Activated CD4-positive, alpha-beta T cell treated with anti-CD3 and anti-CD28 coated beads, Interleukin-2, amount 50 U/mL, for 1 hour (primary cell): ENCODE results near the gene RETREG1.
"Not testable (repeated sequence)": the region's sequence is repeated elsewhere in the genome, so short reads cannot be mapped to it uniquely, and the experiment has no call there.

Source experiments
- DNase-seq: peaks from one replicate; pipeline ENCODE4 v3.0.0-alpha.2; 2020

The RETREG1 gene

DNA sequence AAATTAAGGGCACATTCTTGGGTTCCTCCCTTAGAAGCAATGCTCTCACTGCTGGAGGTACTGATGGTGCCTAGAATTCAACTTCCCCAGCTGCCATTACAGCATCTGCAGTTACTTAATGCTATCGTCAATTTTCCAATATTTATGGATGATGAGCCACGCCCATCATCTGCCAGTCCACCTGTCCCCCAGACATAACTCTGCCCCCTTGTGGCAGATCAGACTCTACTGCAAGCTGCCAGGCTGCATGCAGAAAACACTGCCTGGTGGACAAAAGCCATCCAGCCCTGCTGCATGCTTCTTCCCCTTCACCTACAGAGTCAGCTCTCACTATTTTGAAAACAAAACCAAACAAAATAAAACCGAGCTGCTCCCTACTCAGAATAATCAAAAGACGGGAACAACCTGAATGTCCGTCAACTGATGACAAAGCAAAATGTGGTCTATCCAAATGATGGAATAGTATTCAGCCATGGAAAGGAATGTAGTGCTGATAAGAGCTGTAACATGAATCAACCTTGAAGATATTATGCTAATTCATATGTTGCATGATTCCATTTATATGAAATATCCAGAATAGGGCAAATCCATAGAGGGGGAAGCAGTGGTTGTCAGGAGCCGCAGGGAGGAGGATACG lies 66.4 kb downstream of the RETREG1 start:
- peak; percentile 3 for DNase-seq

GRCh38 chr5:16549491-16550206 lies 67.1 kb downstream of the RETREG1 start:
- no peak for DNase-seq

DNA sequence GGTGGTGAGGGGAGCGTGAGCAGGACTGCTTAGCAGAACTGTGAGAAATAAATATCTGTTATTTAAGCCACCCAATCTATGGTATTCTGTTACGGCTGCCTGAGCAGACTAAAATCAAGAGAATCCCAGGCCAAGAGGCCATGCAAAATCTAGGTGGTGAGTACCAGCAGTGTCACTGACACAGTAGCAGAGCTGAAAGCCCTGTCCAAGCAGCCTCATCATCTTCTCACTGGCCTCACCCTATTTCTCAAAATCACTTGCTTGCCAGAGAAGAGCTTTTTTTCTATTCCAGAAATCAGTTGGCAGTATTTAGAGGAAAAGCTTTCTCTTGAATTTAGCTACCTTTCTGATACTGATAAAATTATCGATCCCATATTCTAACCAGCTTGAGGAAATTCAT lies 68.0 kb downstream of the RETREG1 start:
- DNase-seq: no peak

GRCh38 chr5:16548115-16548514 lies 68.7 kb downstream of the RETREG1 start:
- DNase-seq: no peak

DNA sequence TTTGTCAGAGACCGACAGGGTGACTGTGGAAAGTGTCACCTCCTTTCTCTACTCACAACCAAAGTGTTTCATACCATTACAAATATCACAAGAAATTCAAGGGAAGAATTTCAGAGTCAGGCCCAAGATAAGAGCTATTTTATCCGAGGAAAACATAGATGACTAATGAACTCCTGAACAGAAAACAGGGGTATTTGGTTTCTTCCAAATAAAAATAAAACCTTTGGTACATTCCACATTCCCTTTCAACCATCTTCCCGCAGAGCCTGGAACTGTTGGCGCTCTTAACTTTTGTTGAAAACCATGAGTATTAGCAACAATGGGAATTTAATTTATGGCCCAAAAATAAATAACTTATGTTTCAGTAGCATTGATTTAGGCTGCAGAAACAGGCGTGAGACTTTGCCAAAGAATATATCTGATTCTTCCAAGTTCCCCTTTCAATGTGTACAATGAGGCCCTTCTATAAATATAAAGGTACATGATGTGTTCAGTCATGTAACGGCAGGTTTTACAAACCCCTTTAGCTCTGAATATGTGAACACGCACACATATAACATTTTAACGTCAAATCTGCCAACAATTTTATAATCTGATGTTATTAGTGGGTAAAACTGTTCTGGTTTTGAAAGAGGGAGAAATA lies 69.5 kb downstream of the RETREG1 start:
- DNase-seq: no peak

DNA sequence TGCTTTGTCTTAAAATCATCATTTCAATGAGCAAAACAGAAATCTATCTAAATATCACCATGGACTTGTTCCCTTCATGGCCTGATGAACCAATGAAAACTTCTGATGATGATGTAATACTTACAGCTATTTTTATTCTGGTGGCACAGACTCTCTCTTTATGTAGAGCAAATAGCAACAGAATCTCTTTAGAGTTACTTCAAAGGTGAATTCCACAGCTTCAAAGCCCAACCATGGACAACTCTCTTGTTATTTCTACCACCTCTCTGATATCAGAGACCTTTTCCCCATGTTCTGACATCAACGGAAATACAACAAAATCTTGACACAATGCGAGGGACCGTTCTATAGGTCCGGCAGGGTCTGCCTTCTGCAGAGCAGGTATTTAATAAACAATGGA lies 70.1 kb downstream of the RETREG1 start:
- DNase-seq: no peak

DNA sequence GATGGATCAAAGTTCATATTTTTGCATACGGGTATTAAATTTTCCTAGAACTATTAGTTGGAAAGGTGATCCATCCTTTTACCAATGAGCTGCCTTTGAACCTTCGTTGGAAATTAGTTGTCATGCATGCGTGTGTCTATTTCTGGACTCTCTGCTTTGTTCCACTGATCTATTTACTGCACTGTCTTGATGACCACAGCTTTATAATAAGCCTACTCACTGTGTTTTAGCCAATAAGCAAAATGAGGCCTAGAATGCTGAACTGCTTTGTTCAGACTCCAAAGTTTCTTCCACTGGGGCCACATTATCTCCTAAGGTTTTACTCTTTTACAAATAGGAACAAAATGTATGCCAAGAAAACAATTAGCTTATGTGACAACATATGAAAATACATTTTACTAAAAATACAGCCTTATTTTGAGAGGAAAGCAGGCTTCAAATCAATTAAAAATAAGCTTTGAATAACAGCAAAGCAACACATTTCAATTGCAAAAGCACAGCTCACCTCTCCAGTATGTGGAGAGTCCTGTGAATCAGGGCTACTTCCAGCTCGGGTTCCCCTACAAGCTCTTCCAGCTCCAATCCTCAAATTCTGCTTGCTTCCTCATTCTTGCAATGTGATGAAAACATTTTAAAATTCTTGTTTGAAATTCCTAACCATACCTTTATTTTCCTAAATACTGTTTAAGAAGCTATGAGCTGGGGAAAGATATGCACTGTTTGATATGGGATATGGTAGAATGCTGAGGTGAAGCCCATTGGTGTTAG lies 72.0 kb downstream of the RETREG1 start:
- no peak for DNase-seq

DNA sequence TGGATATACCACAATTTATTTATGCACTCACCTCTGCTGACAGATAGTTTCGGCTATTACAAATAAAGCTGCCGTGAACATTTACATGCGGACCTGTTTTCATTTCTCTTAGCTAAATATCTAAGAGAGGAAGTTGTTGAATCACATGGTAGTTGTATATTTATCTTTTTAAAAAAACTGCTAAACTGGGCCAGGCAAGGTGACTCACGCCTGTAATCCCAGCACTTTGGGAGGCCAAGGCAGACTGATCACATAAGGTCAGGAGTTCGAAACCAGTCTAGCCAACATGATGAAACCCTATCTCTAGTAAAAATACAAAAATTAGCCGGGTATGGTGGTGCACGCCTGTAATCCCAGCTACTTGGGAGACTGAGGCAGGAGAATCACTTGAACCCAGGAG lies 73.6 kb downstream of the RETREG1 start:
- DNase-seq: not testable (repeated sequence)

DNA sequence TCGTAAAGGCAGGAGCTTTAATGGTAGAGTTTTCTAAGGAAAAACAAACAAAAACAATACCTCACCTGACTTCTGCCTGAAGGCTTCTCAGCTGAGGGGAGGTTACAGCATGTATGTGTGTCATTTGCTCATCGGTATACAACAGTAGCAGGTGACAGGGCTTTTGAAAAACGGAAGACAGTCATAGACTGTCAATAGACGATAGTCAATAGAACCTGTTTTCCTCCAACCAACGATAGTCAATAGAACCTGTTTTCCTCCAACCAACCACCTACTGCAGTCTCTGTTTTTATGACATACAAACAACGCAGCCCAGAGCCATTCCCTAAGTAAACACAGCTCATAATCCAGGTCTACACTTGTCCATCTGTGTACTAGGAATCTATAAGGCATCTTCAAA lies 74.6 kb downstream of the RETREG1 start:
- DNase-seq: no peak

DNA sequence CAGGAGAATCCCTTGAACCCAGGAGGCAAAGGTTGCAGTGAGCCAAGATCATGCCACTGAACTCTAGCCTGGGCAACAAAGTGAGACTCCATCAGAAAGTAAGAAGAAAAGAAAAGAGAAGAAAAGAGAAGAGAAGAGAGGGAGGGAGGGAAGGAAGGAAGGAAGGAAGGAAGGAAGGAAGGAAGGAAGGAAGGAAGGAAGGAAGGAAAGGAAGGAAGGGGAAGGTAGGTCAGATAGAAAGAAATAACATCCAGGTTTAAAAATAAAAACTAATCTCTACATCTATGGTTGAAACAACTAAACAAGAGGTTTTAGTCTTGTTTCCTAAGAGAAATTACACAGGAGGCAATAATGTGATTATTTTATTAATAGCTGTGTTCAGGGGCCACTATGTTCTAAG lies 75.2 kb downstream of the RETREG1 start:
- not testable (repeated sequence) for DNase-seq

GRCh38 chr5:16540421-16540820 lies 76.4 kb downstream of the RETREG1 start:
- no peak for DNase-seq

- no peak for DNase-seq
These were observed 77.6 kb downstream of the RETREG1 start for GRCh38 chr5:16539169-16539666.

GRCh38 chr5:16538006-16538405 lies 78.8 kb downstream of the RETREG1 start:
- no peak for DNase-seq

- DNase-seq: no peak
These were observed 80.0 kb downstream of the RETREG1 start for GRCh38 chr5:16536818-16537217.

- no peak for DNase-seq
These were observed 80.6 kb downstream of the RETREG1 start for GRCh38 chr5:16536246-16536645.

- no peak for DNase-seq
These were observed 82.5 kb downstream of the RETREG1 start for GRCh38 chr5:16534280-16534679.

- DNase-seq: no peak
These were observed 85.6 kb downstream of the RETREG1 start for GRCh38 chr5:16531063-16531648.

DNA sequence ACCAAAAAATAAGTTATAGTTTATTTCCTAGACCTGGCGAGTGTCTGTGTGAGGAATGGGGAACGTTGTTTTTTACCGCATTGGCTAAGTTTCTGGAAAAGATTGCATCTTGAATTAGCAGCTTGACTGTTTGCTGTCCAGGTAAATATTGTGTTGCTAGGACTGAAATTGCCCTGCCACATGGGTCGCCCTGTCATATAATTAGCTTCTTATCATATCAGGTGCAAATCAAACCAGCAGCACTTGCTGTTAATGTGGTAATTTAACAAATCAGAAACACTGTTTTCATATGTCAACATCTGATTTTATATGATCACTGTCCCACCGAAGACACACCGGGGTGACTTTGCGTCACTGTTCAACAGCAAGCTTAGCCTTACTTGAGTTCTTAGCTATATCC lies 87.5 kb downstream of the RETREG1 start:
- DNase-seq: no peak

DNA sequence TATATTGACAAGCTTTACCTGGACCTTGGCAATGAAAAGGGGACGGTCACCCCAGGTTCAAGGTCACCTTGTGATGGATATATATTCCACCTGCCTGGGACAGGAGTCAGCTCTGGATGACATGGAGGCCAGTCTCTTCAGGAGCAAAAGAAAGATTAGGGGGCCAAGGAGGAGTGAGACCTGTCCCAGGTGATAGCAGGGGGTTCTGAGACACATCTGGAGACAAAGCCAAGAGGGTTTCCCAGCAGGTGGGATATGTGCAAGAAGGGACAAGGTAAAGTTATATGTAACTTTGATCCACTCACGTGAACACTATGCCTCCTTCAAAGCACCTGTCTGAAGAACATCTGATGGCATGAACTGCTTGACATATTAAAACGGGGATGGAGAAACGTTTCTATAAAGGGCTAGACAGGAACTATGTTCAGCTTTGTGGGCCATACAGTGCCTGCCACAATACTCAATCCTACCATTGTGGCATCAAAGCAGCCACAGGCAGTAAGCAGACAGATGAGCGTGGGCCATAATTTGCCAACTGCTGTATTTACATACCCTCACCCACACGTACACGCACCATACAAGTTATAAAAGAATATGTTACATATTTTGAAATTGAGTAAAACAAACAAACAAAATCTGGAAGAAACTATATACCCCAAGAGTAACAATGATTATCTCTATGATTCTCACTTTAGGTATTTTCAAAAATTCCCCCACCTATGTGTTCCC lies 88.3 kb downstream of the RETREG1 start:
- DNase-seq: no peak

DNA sequence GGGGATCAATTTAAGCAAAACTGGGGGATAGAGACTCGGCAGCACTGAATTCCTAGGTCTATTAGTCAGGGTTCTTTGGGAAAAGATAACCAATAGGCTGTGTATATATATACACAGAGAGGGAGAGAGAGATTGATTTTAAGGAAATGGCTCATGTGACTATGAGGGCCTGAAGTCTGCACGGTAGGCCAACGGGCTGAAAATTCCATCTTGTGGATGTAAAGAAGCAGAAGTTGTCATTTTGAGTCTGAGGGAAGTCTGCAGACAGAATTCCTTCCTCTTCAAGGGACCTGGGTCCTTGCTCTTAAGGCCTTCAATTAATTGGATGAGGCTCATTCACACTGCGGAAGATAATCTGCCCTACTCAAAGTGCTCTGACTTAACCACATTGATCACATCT lies 91.1 kb downstream of the RETREG1 start:
- no peak for DNase-seq

GRCh38 chr5:16524286-16524685 lies 92.5 kb downstream of the RETREG1 start:
- no peak for DNase-seq
